ENCODE results near the gene XYLT1. TPM values are rescaled to one million over a fixed set of nuclear protein-coding genes. Genes with fewer than 3 reads are reported as not detected.

The XYLT1 gene
- total RNA-seq, 1 experiment from 2014 or later: 25.0 TPM

DNA sequence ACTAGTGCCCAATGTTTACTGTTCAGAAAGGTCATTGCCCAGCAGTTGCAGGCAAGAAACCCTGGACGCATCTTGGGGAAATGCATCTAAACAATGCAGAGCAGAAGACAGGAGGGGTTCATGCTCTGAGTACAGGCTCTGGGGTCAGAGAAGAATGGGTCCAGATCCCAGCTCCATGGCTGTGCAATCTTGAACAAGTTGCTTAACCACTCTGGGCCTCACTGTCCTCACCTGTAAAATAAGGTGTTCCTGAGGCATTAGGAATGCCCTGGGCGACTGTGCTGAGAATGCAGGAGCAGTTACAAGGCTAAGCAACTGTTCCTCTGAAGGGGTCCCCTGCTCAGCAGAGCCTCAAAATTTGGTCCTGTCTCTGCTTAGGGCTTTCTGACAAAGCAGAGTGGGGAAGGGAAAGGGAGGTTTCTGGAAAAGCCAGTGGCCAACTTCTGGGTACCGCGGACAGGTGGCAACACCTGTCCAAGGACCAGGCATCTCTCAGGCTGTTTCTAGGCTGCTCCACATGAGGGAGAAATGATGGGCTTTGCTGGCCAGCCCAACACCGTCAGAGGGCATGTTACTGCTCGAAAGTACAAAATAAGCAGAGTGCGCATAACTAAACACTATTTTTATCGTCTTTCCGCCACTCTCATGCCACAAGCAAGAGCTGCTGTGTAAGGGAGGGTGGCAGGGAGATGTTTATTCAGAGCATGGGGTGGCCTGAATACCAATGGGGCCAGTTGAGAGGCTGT is 176.8 kb downstream of the XYLT1 start:
- ChIA-PET POLR2A (no interaction called here), CTCF (interaction anchor here (1.0 kb wide), 1 partner anchor 33 kb away, joined by 4 read pairs; no protein-coding TSS in a partner anchor)
- Mint-ChIP-seq H3K27ac (no peak overlapping the region; the same call in 1 of the 2 replicates), H3K4me1 (peaks cover 24% of the 10 kb centered on the region), H3K27me3 (ENCODE audit: low read depth) (no peaks in the 10 kb centered on the region), H3K36me3 (no peaks in the 10 kb centered on the region), H3K4me3 (no peak overlapping the region), H3K9me3 (no peaks in the 10 kb centered on the region)
- ATAC-seq (no peak), DNase-seq (ENCODE audit: low spot score) (no peak)
- TF ChIP-seq TP53 (CRISPR knock-in tag; IDR thresholded peaks at IDR 0.05): no peak
- TF ChIP-seq FOXP1 (CRISPR knock-in tag; IDR thresholded peaks at IDR 0.05; ENCODE audit: borderline replicate concordance): no peak
- TF ChIP-seq, protein P1, sequence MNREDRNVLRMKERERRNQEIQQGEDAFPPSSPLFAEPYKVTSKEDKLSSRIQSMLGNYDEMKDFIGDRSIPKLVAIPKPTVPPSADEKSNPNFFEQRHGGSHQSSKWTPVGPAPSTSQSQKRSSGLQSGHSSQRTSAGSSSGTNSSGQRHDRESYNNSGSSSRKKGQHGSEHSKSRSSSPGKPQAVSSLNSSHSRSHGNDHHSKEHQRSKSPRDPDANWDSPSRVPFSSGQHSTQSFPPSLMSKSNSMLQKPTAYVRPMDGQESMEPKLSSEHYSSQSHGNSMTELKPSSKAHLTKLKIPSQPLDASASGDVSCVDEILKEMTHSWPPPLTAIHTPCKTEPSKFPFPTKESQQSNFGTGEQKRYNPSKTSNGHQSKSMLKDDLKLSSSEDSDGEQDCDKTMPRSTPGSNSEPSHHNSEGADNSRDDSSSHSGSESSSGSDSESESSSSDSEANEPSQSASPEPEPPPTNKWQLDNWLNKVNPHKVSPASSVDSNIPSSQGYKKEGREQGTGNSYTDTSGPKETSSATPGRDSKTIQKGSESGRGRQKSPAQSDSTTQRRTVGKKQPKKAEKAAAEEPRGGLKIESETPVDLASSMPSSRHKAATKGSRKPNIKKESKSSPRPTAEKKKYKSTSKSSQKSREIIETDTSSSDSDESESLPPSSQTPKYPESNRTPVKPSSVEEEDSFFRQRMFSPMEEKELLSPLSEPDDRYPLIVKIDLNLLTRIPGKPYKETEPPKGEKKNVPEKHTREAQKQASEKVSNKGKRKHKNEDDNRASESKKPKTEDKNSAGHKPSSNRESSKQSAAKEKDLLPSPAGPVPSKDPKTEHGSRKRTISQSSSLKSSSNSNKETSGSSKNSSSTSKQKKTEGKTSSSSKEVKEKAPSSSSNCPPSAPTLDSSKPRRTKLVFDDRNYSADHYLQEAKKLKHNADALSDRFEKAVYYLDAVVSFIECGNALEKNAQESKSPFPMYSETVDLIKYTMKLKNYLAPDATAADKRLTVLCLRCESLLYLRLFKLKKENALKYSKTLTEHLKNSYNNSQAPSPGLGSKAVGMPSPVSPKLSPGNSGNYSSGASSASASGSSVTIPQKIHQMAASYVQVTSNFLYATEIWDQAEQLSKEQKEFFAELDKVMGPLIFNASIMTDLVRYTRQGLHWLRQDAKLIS (CRISPR knock-in tag; IDR thresholded peaks at IDR 0.05; ENCODE audit: borderline replicate concordance): no peak
- no peak for TF ChIP-seq IRF2 (CRISPR knock-in tag; IDR thresholded peaks at IDR 0.05; ENCODE audit: borderline replicate concordance, low read depth)
- TF ChIP-seq, protein P2, sequence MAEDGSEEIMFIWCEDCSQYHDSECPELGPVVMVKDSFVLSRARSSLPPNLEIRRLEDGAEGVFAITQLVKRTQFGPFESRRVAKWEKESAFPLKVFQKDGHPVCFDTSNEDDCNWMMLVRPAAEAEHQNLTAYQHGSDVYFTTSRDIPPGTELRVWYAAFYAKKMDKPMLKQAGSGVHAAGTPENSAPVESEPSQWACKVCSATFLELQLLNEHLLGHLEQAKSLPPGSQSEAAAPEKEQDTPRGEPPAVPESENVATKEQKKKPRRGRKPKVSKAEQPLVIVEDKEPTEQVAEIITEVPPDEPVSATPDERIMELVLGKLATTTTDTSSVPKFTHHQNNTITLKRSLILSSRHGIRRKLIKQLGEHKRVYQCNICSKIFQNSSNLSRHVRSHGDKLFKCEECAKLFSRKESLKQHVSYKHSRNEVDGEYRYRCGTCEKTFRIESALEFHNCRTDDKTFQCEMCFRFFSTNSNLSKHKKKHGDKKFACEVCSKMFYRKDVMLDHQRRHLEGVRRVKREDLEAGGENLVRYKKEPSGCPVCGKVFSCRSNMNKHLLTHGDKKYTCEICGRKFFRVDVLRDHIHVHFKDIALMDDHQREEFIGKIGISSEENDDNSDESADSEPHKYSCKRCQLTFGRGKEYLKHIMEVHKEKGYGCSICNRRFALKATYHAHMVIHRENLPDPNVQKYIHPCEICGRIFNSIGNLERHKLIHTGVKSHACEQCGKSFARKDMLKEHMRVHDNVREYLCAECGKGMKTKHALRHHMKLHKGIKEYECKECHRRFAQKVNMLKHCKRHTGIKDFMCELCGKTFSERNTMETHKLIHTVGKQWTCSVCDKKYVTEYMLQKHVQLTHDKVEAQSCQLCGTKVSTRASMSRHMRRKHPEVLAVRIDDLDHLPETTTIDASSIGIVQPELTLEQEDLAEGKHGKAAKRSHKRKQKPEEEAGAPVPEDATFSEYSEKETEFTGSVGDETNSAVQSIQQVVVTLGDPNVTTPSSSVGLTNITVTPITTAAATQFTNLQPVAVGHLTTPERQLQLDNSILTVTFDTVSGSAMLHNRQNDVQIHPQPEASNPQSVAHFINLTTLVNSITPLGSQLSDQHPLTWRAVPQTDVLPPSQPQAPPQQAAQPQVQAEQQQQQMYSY (CRISPR knock-in tag; IDR thresholded peaks at IDR 0.05): no peak
- no peak for TF ChIP-seq ZNF317 (CRISPR knock-in tag; IDR thresholded peaks at IDR 0.05; ENCODE audit: borderline replicate concordance, low read depth)
- TF ChIP-seq, protein P3, sequence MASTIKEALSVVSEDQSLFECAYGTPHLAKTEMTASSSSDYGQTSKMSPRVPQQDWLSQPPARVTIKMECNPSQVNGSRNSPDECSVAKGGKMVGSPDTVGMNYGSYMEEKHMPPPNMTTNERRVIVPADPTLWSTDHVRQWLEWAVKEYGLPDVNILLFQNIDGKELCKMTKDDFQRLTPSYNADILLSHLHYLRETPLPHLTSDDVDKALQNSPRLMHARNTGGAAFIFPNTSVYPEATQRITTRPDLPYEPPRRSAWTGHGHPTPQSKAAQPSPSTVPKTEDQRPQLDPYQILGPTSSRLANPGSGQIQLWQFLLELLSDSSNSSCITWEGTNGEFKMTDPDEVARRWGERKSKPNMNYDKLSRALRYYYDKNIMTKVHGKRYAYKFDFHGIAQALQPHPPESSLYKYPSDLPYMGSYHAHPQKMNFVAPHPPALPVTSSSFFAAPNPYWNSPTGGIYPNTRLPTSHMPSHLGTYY (CRISPR knock-in tag; IDR thresholded peaks at IDR 0.05): no peak
- TF ChIP-seq, protein P4, sequence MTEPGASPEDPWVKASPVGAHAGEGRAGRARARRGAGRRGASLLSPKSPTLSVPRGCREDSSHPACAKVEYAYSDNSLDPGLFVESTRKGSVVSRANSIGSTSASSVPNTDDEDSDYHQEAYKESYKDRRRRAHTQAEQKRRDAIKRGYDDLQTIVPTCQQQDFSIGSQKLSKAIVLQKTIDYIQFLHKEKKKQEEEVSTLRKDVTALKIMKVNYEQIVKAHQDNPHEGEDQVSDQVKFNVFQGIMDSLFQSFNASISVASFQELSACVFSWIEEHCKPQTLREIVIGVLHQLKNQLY (CRISPR knock-in tag; IDR thresholded peaks at IDR 0.05): no peak
- TF ChIP-seq, protein P5, sequence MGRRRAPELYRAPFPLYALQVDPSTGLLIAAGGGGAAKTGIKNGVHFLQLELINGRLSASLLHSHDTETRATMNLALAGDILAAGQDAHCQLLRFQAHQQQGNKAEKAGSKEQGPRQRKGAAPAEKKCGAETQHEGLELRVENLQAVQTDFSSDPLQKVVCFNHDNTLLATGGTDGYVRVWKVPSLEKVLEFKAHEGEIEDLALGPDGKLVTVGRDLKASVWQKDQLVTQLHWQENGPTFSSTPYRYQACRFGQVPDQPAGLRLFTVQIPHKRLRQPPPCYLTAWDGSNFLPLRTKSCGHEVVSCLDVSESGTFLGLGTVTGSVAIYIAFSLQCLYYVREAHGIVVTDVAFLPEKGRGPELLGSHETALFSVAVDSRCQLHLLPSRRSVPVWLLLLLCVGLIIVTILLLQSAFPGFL (CRISPR knock-in tag; IDR thresholded peaks at IDR 0.05; ENCODE audit: borderline replicate concordance): no peak
- TF ChIP-seq, protein P6, sequence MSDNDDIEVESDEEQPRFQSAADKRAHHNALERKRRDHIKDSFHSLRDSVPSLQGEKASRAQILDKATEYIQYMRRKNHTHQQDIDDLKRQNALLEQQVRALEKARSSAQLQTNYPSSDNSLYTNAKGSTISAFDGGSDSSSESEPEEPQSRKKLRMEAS (CRISPR knock-in tag; IDR thresholded peaks at IDR 0.05): no peak

DNA sequence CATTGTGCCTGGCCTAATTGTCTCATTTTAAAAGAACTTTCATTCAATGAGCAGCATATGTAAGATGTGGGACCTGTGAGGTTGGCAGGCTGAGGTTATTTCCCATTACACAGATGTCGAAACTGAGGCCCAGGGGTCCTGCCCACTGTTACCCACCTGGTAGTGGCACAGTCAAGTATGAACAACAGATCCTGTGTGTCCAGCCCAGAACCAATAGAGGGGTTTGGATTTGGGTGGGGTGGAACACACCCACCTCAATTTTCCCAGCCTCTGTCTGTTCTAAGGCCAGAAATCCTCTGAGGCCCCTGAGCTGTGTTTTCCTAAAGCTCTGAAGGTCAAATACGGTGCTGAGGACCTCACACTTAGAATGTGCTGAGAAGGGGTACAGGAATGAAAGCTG is 179.5 kb downstream of the XYLT1 start:
- ChIA-PET POLR2A (no interaction called here), CTCF (no interaction called here)
- Mint-ChIP-seq H3K4me1 (peaks cover 21% of the 10 kb centered on the region), H3K27me3 (ENCODE audit: low read depth) (no peaks in the 10 kb centered on the region), H3K36me3 (no peaks in the 10 kb centered on the region), H3K4me3 (no peak overlapping the region), H3K27ac (no peak overlapping the region), H3K9me3 (no peaks in the 10 kb centered on the region)
- ATAC-seq (no peak), DNase-seq (ENCODE audit: low spot score) (no peak)
- TF ChIP-seq ZNF263 (CRISPR knock-in tag; IDR thresholded peaks at IDR 0.05; ENCODE audit: low read depth) (no peak), ESRRA (CRISPR knock-in tag; IDR thresholded peaks at IDR 0.05; ENCODE audit: borderline replicate concordance) (no peak)
- TF ChIP-seq, protein P7, sequence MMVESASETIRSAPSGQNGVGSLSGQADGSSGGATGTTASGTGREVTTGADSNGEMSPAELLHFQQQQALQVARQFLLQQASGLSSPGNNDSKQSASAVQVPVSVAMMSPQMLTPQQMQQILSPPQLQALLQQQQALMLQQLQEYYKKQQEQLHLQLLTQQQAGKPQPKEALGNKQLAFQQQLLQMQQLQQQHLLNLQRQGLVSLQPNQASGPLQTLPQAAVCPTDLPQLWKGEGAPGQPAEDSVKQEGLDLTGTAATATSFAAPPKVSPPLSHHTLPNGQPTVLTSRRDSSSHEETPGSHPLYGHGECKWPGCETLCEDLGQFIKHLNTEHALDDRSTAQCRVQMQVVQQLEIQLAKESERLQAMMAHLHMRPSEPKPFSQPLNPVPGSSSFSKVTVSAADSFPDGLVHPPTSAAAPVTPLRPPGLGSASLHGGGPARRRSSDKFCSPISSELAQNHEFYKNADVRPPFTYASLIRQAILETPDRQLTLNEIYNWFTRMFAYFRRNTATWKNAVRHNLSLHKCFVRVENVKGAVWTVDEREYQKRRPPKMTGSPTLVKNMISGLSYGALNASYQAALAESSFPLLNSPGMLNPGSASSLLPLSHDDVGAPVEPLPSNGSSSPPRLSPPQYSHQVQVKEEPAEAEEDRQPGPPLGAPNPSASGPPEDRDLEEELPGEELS (CRISPR knock-in tag; IDR thresholded peaks at IDR 0.05): no peak
- TF ChIP-seq, protein P8, sequence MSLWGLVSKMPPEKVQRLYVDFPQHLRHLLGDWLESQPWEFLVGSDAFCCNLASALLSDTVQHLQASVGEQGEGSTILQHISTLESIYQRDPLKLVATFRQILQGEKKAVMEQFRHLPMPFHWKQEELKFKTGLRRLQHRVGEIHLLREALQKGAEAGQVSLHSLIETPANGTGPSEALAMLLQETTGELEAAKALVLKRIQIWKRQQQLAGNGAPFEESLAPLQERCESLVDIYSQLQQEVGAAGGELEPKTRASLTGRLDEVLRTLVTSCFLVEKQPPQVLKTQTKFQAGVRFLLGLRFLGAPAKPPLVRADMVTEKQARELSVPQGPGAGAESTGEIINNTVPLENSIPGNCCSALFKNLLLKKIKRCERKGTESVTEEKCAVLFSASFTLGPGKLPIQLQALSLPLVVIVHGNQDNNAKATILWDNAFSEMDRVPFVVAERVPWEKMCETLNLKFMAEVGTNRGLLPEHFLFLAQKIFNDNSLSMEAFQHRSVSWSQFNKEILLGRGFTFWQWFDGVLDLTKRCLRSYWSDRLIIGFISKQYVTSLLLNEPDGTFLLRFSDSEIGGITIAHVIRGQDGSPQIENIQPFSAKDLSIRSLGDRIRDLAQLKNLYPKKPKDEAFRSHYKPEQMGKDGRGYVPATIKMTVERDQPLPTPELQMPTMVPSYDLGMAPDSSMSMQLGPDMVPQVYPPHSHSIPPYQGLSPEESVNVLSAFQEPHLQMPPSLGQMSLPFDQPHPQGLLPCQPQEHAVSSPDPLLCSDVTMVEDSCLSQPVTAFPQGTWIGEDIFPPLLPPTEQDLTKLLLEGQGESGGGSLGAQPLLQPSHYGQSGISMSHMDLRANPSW (CRISPR knock-in tag; conservative IDR thresholded peaks at IDR 0.05; ENCODE audit: low read depth): no peak
